CD4-positive, alpha-beta T cell treated with Interferon gamma for 1 hour (primary cell): ENCODE measurements around the gene DPP4.

Source experiments
- DNase-seq: peaks from one replicate; pipeline ENCODE4 v3.0.0-alpha.2; 2020

The DPP4 gene

GRCh38 chr2:162073888-162074631 lies at the start of gene DPP4:
DPP4 (minus strand) TSS chr2:162074215; CDS start chr2:162073981, 234 bp downstream.
- peak; percentile 32 for DNase-seq

- DNase-seq = no peak
Measured at GRCh38 chr2:162118166-162119031, 44.4 kb upstream of the DPP4 start.

- DNase-seq = no peak
Measured at GRCh38 chr2:162116352-162116751, 42.3 kb upstream of the DPP4 start.

GRCh38 chr2:162115076-162115475 lies 41.1 kb upstream of the DPP4 start:
- no peak for DNase-seq

- DNase-seq = no peak
Measured at GRCh38 chr2:162114271-162114670, 40.3 kb upstream of the DPP4 start.

GRCh38 chr2:162113776-162114168 lies 39.8 kb upstream of the DPP4 start:
- DNase-seq = no peak

GRCh38 chr2:162113088-162113775 lies 39.2 kb upstream of the DPP4 start:
- DNase-seq = no peak

- no peak for DNase-seq
Measured at GRCh38 chr2:162111958-162112850, 38.2 kb upstream of the DPP4 start.

- DNase-seq = no peak
Measured at GRCh38 chr2:162107361-162107901, 33.4 kb upstream of the DPP4 start.

GRCh38 chr2:162106746-162107145 lies 32.7 kb upstream of the DPP4 start:
- DNase-seq = no peak

GRCh38 chr2:162106146-162106551 lies 32.1 kb upstream of the DPP4 start:
- no peak for DNase-seq

- DNase-seq = no peak
Measured at GRCh38 chr2:162103443-162104009, 29.5 kb upstream of the DPP4 start.

- DNase-seq = no peak
Measured at GRCh38 chr2:162100579-162100978, 26.6 kb upstream of the DPP4 start.

- DNase-seq = no peak
Measured at GRCh38 chr2:162099836-162100235, 25.8 kb upstream of the DPP4 start.

GRCh38 chr2:162092658-162093556 lies 18.9 kb upstream of the DPP4 start:
- DNase-seq = no peak

- no peak for DNase-seq
Measured at GRCh38 chr2:162092008-162092390, 18.0 kb upstream of the DPP4 start.

- DNase-seq = peak; percentile 4
Measured at GRCh38 chr2:162091325-162092007, 17.5 kb upstream of the DPP4 start.

- DNase-seq = no peak
Measured at GRCh38 chr2:162090109-162090508, 16.1 kb upstream of the DPP4 start.

- no peak for DNase-seq
Measured at GRCh38 chr2:162086904-162087303, 12.9 kb upstream of the DPP4 start.
